ENCODE results near the gene LEFTY1. TPM values are rescaled to one million over a fixed set of nuclear protein-coding genes. Genes with fewer than 3 reads are reported as not detected.

Gene LEFTY1
- total RNA-seq, 1 experiment from 2014 or later, result 0.64 TPM

GRCh38 chr1:225919906-225920305 is 31.0 kb upstream of the LEFTY1 start:
- Histone ChIP-seq H4K20me1 (ENCODE audit: insufficient read depth) (no peaks in the 10 kb centered on the region), H3K9me2 (ENCODE audit: insufficient read depth) (no peaks in the 10 kb centered on the region), H2AFZ (ENCODE audit: low read depth, low read length, poor library complexity, severe bottlenecking) (no peak overlapping the region), H3K4me2 (ENCODE audit: low read length) (no peak overlapping the region), H3K27ac (ENCODE audit: low read depth, low read length) (no peak overlapping the region), H3K4me1 (ENCODE audit: control insufficient read depth in 1 of 2, insufficient read depth in 2 of 2, low read length in 2 of 2) (peaks cover 6 to 15% of the 10 kb centered on the region in 2 experiments), H3K4me3 (replicated peaks in 1 of 2; ENCODE audit: low read depth in 1 of 2, low read length in 2 of 2) (no peak overlapping the region), H3K27me3 (ENCODE audit: insufficient read depth, low read length) (no peaks in the 10 kb centered on the region), H3K79me2 (ENCODE audit: insufficient read depth, low read length) (peaks cover 26% of the 10 kb centered on the region), H3K9me3 (ENCODE audit: control insufficient read depth in 1 of 2, insufficient read depth in 1 of 2, low read depth in 1 of 2, low read length in 2 of 2) (no peaks in the 10 kb centered on the region), H3K9ac (ENCODE audit: low read length) (no peak overlapping the region), H3K36me3 (ENCODE audit: control insufficient read depth in 1 of 2, insufficient read depth in 2 of 2, low read length in 2 of 2) (peaks cover 16 to 33% of the 10 kb centered on the region in 2 experiments)
- RAD21 ChIA-PET (ENCODE audit: low non-redundant PET in 1 of 2, low total read pairs in 2 of 2, uncharacterized antibody in 2 of 2, unreplicated experiment in 2 of 2), result no interaction called here
- no peak for ATAC-seq
- POLR2A ChIA-PET, result no interaction called here
- CTCF ChIA-PET, result no interaction called here
- no peak for TF ChIP-seq ZBTB33 (IDR thresholded peaks at IDR 0.05; ENCODE audit: extremely low read depth, insufficient replicate concordance, low read length)
- TF ChIP-seq SP1 (IDR thresholded peaks at IDR 0.05; ENCODE audit: low read depth), result no peak
- TF ChIP-seq EZH2phosphoT487 (IDR thresholded peaks at IDR 0.05; ENCODE audit: borderline replicate concordance), result no peak
- TF ChIP-seq CBX3 (IDR thresholded peaks at IDR 0.05; ENCODE audit: low read depth), result no peak
- intact Hi-C loops (cut with micrococcal nuclease), result no loop called here
- no TSS peak for BruUV-seq (replicated peaks)
- DNase-seq (ENCODE audit: low read depth, low spot score), result no peak

- H3K9ac ChIP-seq (ENCODE audit: low read length), result no peak overlapping the region
- peaks cover 6 to 10% of the 10 kb centered on the region in 2 experiments for H3K4me1 ChIP-seq (ENCODE audit: control insufficient read depth in 1 of 2, insufficient read depth in 2 of 2, low read length in 2 of 2)
- peaks cover 18% of the 10 kb centered on the region for H3K79me2 ChIP-seq (ENCODE audit: insufficient read depth, low read length)
- no peak overlapping the region for H3K27ac ChIP-seq (ENCODE audit: low read depth, low read length)
- H2AFZ ChIP-seq (ENCODE audit: low read depth, low read length, poor library complexity, severe bottlenecking), result no peak overlapping the region
- H3K4me3 ChIP-seq (replicated peaks in 1 of 2; ENCODE audit: low read depth in 1 of 2, low read length in 2 of 2), result no peak overlapping the region
- DNase-seq (ENCODE audit: low read depth, low spot score), result no peak
- H4K20me1 ChIP-seq (ENCODE audit: insufficient read depth), result no peaks in the 10 kb centered on the region
- intact Hi-C loops (cut with micrococcal nuclease), result no loop called here
- peaks cover 16 to 33% of the 10 kb centered on the region in 2 experiments for H3K36me3 ChIP-seq (ENCODE audit: control insufficient read depth in 1 of 2, insufficient read depth in 2 of 2, low read length in 2 of 2)
- RAD21 ChIA-PET (ENCODE audit: low non-redundant PET in 1 of 2, low total read pairs in 2 of 2, uncharacterized antibody in 2 of 2, unreplicated experiment in 2 of 2), result no interaction called here
- CTCF ChIA-PET, result no interaction called here
- no peaks in the 10 kb centered on the region for H3K9me3 ChIP-seq (ENCODE audit: control insufficient read depth in 1 of 2, insufficient read depth in 1 of 2, low read depth in 1 of 2, low read length in 2 of 2)
- no TSS peak for BruUV-seq (replicated peaks)
- POLR2A ChIA-PET, result no interaction called here
- ATAC-seq, result no peak
- H3K27me3 ChIP-seq (ENCODE audit: insufficient read depth, low read length), result no peaks in the 10 kb centered on the region
- no peak overlapping the region for H3K4me2 ChIP-seq (ENCODE audit: low read length)
- no peaks in the 10 kb centered on the region for H3K9me2 ChIP-seq (ENCODE audit: insufficient read depth)
- TF ChIP-seq ATF3 (IDR thresholded peaks at IDR 0.05), result no peak
- no peak for TF ChIP-seq MAX (IDR thresholded peaks at IDR 0.05)
- TF ChIP-seq TCF7L2 (IDR thresholded peaks at IDR 0.05; ENCODE audit: borderline replicate concordance, extremely low read depth, insufficient read depth, insufficient read length), result no peak
- no peak for TF ChIP-seq EGR1 (IDR thresholded peaks at IDR 0.05; ENCODE audit: low read depth)
- TF ChIP-seq ZFX (IDR thresholded peaks at IDR 0.05), result no peak
- no peak for TF ChIP-seq ZNF274 (IDR thresholded peaks at IDR 0.05; ENCODE audit: low read depth, low read length)
- no peak for TF ChIP-seq RAD21 (IDR thresholded peaks at IDR 0.05; ENCODE audit: low read depth)
- TF ChIP-seq EZH2phosphoT487 (IDR thresholded peaks at IDR 0.05; ENCODE audit: borderline replicate concordance), result no peak
- no peak for TF ChIP-seq ZBTB33 (IDR thresholded peaks at IDR 0.05; ENCODE audit: extremely low read depth, insufficient replicate concordance, low read length)
- no peak for TF ChIP-seq CTCF (IDR thresholded peaks at IDR 0.05 in 2 of 3, conservative IDR thresholded peaks at IDR 0.05 in 1 of 3; ENCODE audit: borderline replicate concordance in 1 of 3, insufficient read depth in 1 of 3, low read depth in 2 of 3, low read length in 2 of 3)
- TF ChIP-seq POLR2AphosphoS5 (IDR thresholded peaks at IDR 0.05; ENCODE audit: low read depth, low read length), result no peak
Observed at GRCh38 chr1:225918280-225918679, 29.3 kb upstream of the LEFTY1 start.

All from HCT116 (cell line).